RCC 7860 (cell line): Measurements from ENCODE around the gene PCDHB1.

Experiments
- DNase-seq: peaks from one replicate; pipeline ENCODE4 v3.0.0-alpha.2; 2015; ENCODE audit warnings: low spot score
- FAIRE-seq: peaks from 2 replicates; lab custom pipeline; 2012; peaks lifted over from hg19 to GRCh38; lab: Jason Lieb, UNC

Gene PCDHB1

DNA sequence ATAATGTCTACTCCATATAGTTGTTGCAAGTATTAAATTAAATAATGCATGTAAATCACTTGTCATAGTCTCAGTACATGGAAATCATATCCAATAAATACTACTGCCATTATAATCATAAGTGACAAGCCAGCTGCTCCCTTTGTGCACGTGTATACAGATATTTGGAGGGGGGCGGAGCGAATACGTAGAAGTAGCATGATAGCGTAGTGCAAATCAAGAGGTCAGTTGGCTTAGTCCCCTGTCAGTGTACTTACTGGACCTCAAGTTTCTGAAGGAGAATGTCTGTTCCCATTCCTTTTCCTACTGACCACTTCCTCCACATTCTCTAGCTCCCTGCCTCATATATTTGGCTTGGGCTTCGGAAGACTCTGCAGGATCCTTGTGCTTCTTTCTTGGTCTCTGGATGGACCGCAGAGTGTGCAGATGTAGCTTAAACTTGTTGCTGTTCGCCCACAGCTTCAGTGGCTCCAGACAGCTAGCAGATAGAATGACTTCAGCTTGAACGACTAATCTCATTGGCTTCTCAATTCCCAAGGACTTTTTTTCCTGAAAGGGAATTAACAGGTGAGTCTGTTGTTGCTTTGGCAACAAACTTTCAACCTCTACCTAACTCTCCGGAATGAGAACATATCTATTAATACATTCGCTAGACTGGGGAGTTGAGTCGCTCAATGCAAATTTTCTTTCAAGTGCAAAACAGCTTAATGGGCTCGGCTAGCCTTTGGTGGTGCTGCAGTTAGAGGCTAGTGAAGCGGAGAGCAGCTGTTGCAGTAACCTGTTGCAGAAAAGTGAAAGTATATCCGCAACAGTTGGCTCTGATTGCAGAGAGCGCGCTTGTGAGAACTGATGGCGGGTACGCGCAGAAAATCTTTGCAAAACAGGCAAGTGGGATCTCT, at the start of gene PCDHB1:
Gene PCDHB1 (plus strand): TSS at position 753 of the 899 bp plus-strand sequence. CDS start 97 bp downstream, at position 850.
- DNase-seq (no peak), FAIRE-seq (no peak)

DNA sequence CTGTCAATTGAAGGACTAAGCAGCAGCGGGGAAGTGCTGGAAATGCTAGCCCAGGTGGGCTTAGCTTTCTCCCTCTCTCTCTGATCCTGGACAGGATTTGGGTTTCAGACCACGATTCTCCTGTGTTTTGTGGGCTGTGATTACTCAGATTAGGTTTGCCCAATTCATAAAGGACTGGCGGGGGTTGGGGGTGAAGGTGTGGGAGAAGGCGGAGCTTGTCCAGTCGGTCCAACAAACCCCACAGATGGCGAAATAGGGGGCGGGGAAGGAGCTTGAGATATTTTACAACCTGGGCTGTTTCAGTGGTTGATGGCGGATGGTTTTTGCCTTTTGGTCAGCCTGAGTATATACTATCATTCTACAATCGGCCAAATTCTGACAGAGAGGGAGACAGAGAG, 49.7 kb upstream of the PCDHB1 start:
- FAIRE-seq (no peak), DNase-seq (no peak)

GRCh38 chr5:141001844-141002604, 49.1 kb upstream of the PCDHB1 start:
- DNase-seq, result no peak
- no peak for FAIRE-seq

GRCh38 chr5:141002605-141002965, 48.6 kb upstream of the PCDHB1 start:
- no peak for FAIRE-seq
- no peak for DNase-seq

- FAIRE-seq (no peak), DNase-seq (no peak)
Measured at GRCh38 chr5:141003031-141003430, 48.1 kb upstream of the PCDHB1 start.

GRCh38 chr5:141003791-141004611, 47.2 kb upstream of the PCDHB1 start:
- no peak for FAIRE-seq

GRCh38 chr5:141007791-141008190, 43.4 kb upstream of the PCDHB1 start:
- FAIRE-seq, result no peak
- DNase-seq, result no peak

More at GRCh38 chr5:141003791-141004611, 47.2 kb upstream of the PCDHB1 start:
- no peak for DNase-seq

DNA sequence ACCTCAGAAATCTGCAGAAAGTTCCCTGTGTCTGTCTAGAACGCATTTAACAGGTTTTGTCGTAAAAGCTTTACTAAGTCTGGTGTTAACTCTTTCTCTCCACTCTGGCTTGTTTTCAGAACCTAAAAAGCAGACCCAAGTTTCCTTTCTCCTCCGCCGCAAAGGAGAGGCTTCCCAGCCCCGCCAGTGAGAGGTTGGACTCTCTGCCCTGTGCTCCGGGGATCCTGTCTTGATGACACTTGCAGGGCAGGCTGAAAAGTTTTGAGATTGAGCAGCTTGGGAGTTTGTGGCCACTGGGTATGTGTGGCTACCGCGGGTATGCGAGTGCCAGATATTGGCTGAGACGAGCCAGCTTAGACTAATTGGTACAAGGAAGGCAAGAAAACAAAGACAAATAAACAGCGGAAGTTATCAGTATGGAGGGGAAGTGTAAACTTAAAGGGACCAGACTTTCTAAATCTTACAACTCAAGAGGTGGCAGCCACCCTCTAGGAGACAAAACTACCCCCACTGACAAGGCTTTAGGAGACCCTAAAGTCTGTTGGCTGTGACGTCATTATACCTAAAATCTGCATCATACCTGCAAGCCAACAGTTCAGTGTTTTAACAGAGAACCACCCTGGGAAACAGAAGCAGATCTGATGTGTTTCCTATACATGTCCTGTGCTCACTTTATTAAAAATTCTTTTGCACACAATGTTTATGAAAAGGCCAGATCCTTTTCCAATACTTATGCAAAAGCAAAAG, 41.0 kb upstream of the PCDHB1 start:
- FAIRE-seq (no peak), DNase-seq (no peak)

DNA sequence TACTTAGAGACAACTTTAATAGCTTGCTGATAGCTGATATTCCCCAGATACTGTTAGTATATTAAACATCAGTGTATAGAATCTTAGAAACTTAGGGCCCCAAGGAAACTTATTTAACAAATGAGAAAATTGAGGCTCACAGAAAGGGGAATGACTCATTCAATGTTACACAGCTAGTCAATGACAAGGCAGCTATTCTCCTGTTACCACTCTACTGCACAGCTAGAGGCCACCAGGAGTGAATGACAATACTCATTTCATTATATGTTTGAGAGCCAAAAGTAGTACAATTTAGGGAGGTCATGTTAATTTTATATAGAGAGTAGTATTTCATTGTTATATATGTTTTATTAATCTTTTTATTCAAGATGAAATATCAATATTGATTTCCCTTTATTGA, 33.2 kb upstream of the PCDHB1 start:
- DNase-seq, result no peak
- no peak for FAIRE-seq

- no peak for DNase-seq
- no peak for FAIRE-seq
Measured at GRCh38 chr5:141022384-141022783, 28.8 kb upstream of the PCDHB1 start.

GRCh38 chr5:141031006-141031405, 20.2 kb upstream of the PCDHB1 start:
- DNase-seq, result no peak
- no peak for FAIRE-seq

DNA sequence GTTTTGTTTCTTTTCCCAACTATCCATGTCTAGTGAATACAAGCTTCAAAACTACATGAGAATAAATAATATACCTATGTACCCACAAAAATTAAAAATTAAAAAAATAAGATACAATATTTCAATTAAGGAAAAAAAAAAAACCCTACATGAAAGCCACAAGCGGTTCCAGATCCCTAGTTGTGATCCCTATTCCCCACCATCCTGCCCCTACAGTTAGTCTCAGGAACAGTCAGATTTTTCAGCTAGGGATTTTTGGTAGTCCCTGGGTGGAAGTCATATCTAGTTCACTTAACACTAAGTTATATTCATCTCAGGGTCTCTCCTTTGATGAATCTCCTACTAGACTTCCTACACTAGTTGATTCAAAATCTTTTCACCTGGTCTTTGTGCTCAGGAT, 18.5 kb upstream of the PCDHB1 start:
- FAIRE-seq, result no peak

DNA sequence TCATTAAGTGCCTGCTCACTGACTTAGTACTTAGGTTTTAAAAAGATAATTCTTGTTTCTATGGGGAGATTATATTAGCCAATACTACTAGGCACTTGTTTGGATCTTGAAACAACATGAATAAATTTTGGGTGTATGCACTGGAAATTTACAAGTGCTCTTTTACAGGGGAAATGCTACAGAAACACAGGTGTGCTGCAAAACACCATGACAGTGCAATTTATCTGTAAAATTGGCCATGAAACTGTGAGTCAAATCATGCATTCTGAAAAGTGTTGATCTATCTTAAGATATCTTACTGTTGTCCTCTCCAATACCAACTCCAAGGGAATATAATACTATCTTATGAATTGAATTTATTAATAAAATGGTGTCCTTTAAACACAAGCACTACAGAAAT, 12.1 kb upstream of the PCDHB1 start:
- FAIRE-seq, result no peak
- DNase-seq, result no peak

More for the DNA sequence above, 18.5 kb upstream of the PCDHB1 start:
- DNase-seq, result no peak

DNA sequence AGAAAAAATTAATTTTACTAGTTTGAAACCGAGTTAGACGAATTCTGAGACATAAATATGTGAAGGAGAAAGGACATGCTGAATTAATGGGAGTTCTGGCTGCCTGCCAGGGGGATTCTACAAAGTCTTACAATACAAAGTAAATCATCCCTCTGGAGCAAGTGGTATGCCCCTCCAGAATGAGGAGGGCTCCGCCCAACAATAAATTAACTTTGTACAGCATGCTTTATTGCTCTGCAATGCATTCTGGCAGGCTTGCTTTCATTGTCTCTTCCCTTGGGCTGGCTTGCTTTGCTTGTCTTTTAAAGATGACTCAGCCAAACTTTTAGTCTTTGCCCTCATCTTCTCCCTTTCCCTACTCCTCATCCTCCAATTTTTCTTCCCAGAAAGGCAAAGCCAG, 11.7 kb upstream of the PCDHB1 start:
- FAIRE-seq, result no peak
- DNase-seq, result no peak

- FAIRE-seq (no peak), DNase-seq (no peak)
Measured at GRCh38 chr5:141040093-141040770, 10.9 kb upstream of the PCDHB1 start.

DNA sequence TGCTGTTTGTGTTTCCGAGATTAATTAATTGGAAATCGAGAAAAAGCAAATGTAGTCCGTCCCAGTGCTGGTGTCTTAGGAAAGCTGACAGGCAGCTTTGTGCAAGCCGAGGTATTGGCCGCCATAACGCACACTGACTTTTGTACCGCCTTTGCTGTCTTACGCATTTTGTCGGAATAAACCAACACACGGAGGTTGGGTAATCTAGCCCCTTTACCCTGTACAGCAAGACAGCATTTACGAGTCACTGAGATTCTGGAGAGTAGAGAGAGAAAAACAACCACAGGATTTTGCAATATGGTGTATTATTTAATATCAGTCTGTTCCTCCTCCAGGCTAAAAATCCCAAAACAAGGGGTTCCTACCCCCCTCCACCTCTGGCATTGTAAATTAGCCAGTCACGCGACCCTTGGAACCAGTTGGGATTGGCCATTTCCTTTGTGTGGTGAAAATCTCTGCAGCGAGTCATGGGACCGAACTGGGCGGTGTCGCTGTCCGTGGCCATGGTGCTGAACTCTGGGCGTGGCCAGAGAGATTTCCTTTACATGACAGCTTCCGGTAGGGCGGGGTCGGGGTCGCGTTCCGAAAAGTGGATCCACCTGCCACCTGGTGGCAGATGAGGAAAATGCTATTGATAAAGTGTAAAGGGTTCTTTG, 10.3 kb upstream of the PCDHB1 start:
- peak; percentile 68 for DNase-seq
- FAIRE-seq, result peak; percentile 72

DNA sequence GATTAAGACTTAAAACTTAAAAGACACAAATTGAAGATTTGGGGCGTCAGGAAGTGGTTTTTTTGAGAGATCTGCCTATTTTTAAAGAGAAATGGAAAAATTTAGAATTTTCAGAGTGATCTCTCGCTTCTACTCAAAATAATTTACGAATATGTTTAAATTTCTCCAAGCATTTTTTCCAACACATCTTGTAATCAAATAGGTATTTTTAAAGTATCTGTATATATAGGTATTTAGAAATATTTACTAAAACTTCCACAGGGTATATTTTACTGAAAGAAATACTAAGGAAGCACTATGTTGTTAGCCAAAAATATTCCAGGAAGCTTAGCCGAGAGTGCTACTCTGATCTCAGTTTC, 9.8 kb upstream of the PCDHB1 start:
- DNase-seq (no peak), FAIRE-seq (no peak)

GRCh38 chr5:141042555-141042954, 8.6 kb upstream of the PCDHB1 start:
- DNase-seq (no peak), FAIRE-seq (no peak)

- DNase-seq (no peak), FAIRE-seq (no peak)
Measured at GRCh38 chr5:141051521-141051866, 320 bp downstream of the PCDHB1 start.

- no peak for DNase-seq
- FAIRE-seq, result no peak
Measured at GRCh38 chr5:141077826-141078225, 26.7 kb downstream of the PCDHB1 start.
